ENCODE measurements around the gene UNC5B. TPM values are rescaled to one million over a fixed set of nuclear protein-coding genes. Genes with fewer than 3 reads are reported as not detected.

UNC5B gene
- total RNA-seq, 1 donor from 2014 or later, result 13.1 TPM

DNA sequence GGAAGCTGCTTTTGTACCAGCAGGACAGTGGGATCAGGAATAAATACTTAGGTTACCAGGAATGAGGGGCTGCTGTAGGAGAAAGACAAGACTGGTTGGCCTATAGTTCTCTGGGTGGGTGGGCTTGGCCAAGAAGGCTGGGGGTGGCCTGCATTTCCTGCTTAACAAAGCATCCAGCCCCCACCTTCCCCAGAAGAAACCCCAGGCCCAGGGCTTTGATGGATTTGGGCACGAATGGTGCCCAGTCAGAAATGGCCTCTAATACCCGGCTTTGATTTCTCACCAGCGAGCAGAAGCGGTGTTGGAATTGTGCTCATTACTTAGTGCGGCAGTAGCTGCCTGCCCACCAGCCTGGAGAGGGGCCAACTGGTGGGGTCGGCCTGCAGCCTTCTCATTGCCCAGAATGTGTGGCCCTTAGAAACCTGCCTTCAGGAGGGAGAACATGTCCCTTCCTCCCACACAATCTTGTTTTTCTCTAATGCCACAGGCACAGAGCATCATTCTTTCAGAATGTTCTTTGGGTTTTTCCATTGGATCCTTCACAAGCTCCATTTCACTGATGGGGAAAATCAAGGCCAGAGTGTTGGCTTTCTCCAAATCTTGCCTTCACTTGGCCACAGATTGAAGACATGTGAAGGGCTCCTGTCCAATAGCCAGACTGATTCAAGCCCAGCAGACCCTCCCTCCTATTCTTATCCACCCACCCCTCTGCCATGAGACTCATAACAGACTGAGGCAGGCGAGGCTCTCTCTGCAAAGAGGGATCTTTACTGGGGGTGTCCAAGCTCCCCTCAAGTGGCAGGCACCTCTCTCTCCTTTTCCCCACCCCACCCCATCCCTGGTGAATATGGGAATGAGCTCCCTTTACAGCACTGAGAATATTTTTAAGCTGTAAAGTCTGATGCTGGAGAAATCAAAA lies 2.5 kb downstream of the UNC5B start:
- peak overlapping the region; percentile 82 for H3K4me3 Mint-ChIP-seq (ENCODE audit: unreplicated experiment)
- H3K36me3 Mint-ChIP-seq (ENCODE audit: unreplicated experiment), result no peaks in the 10 kb centered on the region
- peaks cover 21% of the 10 kb centered on the region for H3K27me3 Mint-ChIP-seq (ENCODE audit: unreplicated experiment)
- no peak for DNase-seq (ENCODE audit: extremely low spot score, unreplicated experiment)
- H3K27ac Mint-ChIP-seq (ENCODE audit: unreplicated experiment), result no peak overlapping the region
- peaks cover 27% of the 10 kb centered on the region for H3K4me1 Mint-ChIP-seq (ENCODE audit: unreplicated experiment)
- TF ChIP-seq, protein P1, sequence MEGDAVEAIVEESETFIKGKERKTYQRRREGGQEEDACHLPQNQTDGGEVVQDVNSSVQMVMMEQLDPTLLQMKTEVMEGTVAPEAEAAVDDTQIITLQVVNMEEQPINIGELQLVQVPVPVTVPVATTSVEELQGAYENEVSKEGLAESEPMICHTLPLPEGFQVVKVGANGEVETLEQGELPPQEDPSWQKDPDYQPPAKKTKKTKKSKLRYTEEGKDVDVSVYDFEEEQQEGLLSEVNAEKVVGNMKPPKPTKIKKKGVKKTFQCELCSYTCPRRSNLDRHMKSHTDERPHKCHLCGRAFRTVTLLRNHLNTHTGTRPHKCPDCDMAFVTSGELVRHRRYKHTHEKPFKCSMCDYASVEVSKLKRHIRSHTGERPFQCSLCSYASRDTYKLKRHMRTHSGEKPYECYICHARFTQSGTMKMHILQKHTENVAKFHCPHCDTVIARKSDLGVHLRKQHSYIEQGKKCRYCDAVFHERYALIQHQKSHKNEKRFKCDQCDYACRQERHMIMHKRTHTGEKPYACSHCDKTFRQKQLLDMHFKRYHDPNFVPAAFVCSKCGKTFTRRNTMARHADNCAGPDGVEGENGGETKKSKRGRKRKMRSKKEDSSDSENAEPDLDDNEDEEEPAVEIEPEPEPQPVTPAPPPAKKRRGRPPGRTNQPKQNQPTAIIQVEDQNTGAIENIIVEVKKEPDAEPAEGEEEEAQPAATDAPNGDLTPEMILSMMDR (IDR thresholded peaks at IDR 0.05), result no peak
- H3K9me3 Mint-ChIP-seq (ENCODE audit: unreplicated experiment), result no peaks in the 10 kb centered on the region

DNA sequence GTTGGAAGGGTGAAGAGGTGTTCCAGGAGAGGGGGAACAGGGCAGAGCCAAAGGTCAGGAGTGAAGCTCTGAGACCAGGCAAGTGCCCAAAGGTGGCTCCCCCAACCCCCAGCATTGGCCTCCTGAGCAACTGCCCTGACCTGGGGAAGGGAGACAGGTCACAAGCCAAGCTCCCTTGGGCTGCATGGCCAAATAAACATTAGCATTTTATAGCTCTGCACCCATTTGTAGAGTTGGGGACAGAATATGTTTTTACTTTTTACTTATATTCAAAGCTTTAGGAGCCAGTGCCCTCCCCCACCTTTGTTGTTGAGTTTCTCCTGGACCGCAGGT lies 4.0 kb downstream of the UNC5B start:
- H3K4me1 Mint-ChIP-seq (ENCODE audit: unreplicated experiment), result peaks cover 27% of the 10 kb centered on the region
- peaks cover 9% of the 10 kb centered on the region for H3K27me3 Mint-ChIP-seq (ENCODE audit: unreplicated experiment)
- H3K27ac Mint-ChIP-seq (ENCODE audit: unreplicated experiment), result peak overlapping the region; percentile 64
- no peak for DNase-seq (ENCODE audit: extremely low spot score, unreplicated experiment)
- H3K9me3 Mint-ChIP-seq (ENCODE audit: unreplicated experiment), result no peaks in the 10 kb centered on the region
- H3K4me3 Mint-ChIP-seq (ENCODE audit: unreplicated experiment), result peak overlapping the region; percentile 71
- TF ChIP-seq, protein P1 (IDR thresholded peaks at IDR 0.05), result no peak
- no peaks in the 10 kb centered on the region for H3K36me3 Mint-ChIP-seq (ENCODE audit: unreplicated experiment)

DNA sequence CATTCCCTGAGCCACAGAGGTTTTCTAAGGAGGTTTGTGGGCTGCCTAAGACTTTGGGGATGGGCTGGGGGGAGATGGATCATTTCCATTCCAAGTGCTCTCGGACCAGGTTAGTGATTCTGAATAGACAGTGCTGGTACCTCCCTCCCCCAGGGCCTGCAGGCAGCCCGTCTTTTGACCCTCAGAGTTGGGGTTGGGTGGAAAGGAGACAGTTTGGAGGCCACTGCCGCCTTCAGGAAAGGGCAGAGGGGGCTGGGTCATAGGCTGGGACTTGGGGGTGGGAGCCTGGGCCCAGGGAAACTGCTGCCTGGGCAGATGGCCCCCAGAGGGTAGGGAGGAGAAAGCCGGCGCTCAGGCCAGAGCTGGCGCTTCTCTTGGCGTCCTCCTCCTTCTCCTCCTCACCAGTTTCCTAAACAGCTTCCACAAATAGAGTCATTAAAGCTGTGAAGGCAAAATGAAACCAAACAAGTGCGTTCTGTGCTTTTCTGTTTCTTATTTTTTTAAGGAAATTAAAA lies 4.4 kb downstream of the UNC5B start:
- Mint-ChIP-seq H3K4me3 (ENCODE audit: unreplicated experiment) (peak overlapping the region; percentile 71), H3K9me3 (ENCODE audit: unreplicated experiment) (no peaks in the 10 kb centered on the region), H3K27me3 (ENCODE audit: unreplicated experiment) (peaks cover 4% of the 10 kb centered on the region), H3K27ac (ENCODE audit: unreplicated experiment) (peak overlapping the region; percentile 64), H3K4me1 (ENCODE audit: unreplicated experiment) (peaks cover 24% of the 10 kb centered on the region), H3K36me3 (ENCODE audit: unreplicated experiment) (no peaks in the 10 kb centered on the region)
- TF ChIP-seq, protein P1 (IDR thresholded peaks at IDR 0.05), result no peak
- DNase-seq (ENCODE audit: extremely low spot score, unreplicated experiment), result no peak

DNA sequence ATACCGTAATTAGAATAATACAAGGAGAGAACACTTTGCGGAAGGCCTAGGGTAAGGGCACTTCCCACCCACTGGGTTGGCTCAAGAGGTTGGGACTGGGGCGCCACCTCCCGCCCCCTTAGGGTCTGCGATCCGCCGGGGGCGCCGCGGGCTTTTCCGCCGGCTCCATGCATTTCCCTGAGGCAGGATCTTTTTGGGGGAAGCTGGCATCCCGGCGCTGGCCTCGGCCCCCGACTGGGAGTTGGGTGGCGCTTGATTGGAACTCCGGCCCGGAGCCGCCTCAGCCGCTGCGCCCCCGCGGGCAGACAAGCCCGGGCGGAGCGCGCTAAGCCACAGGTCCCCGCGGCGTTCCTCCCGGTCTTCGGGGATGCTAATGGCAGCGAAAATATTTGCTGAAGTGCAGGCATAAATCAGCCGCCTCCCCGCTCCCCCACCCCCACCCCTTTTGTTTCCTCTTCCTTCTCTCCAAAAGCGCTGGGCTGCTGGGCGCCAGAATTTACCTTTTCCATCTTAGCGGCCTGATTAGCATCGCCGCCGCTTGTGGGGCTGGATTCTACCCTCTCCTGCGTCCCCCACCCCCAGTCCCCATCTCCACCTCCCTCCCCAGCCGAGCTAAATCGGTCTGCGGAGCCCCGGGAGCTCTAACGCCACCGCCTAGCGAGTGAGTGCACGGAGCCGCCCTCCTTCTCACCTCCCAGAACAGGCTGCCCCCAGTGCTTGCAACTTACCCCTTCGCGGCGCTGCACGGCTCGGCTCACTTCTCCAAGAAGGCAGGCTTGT lies 5.1 kb downstream of the UNC5B start:
- H3K27ac Mint-ChIP-seq (ENCODE audit: unreplicated experiment), result peak overlapping the region; percentile 64
- H3K9me3 Mint-ChIP-seq (ENCODE audit: unreplicated experiment), result no peaks in the 10 kb centered on the region
- H3K36me3 Mint-ChIP-seq (ENCODE audit: unreplicated experiment), result no peaks in the 10 kb centered on the region
- no peak for DNase-seq (ENCODE audit: extremely low spot score, unreplicated experiment)
- H3K4me1 Mint-ChIP-seq (ENCODE audit: unreplicated experiment), result peaks cover 23% of the 10 kb centered on the region
- peak overlapping the region; percentile 71 for H3K4me3 Mint-ChIP-seq (ENCODE audit: unreplicated experiment)
- TF ChIP-seq, protein P1 (IDR thresholded peaks at IDR 0.05), result no peak
- peaks cover 3% of the 10 kb centered on the region for H3K27me3 Mint-ChIP-seq (ENCODE audit: unreplicated experiment)
